Dendritic cell treated with granulocyte-macrophage colony-stimulating factor and Interleukin-4, amounts not matched to agents 40 ng/mL and 50 ng/mL, for 4 days (primary cell): ENCODE measurements around the gene DUOX1.

Source experiments
- H3K27ac Mint-ChIP-seq: one replicate; pipeline ENCODE4 v1.8.0; 2022; ENCODE audit warnings: mild to moderate bottlenecking, mixed read lengths
- H3K27me3 Mint-ChIP-seq: one replicate; pipeline ENCODE4 v1.8.0; 2022; ENCODE audit warnings: mild to moderate bottlenecking, mixed read lengths
- H3K36me3 Mint-ChIP-seq: one replicate; pipeline ENCODE4 v1.8.0; 2022; ENCODE audit warnings: low read depth, mixed read lengths
- H3K4me1 Mint-ChIP-seq: one replicate; pipeline ENCODE4 v1.8.0; 2022; ENCODE audit warnings: low read depth, mixed read lengths
- H3K4me3 Mint-ChIP-seq: one replicate; pipeline ENCODE4 v1.8.0; 2022; ENCODE audit warnings: mild to moderate bottlenecking, moderate library complexity, mixed read lengths
- H3K9me3 Mint-ChIP-seq: one replicate; pipeline ENCODE4 v1.8.0; 2022; ENCODE audit warnings: mixed read lengths
- intact Hi-C: fragments of 100-400 bp; cut with micrococcal nuclease; formaldehyde crosslinking; loops from one replicate; pipeline ENCODE4 v1.15.0; 2022

DUOX1 gene

GRCh38 chr15:45167631-45168205, 37.9 kb downstream of the DUOX1 start:
- Mint-ChIP-seq H3K4me3 (peak overlapping the region; percentile 57), H3K27me3 (peaks cover under 1% of the 10 kb centered on the region)

GRCh38 chr15:45168286-45168685, 38.5 kb downstream of the DUOX1 start:
- Mint-ChIP-seq H3K27ac (peak overlapping the region; percentile 85), H3K4me3 (no peak overlapping the region), H3K27me3 (peaks cover 1% of the 10 kb centered on the region), H3K9me3 (no peaks in the 10 kb centered on the region), H3K36me3 (peaks cover 25% of the 10 kb centered on the region), H3K4me1 (peaks cover 51% of the 10 kb centered on the region)
- intact Hi-C loops = no loop called here

More at GRCh38 chr15:45167631-45168205, 37.9 kb downstream of the DUOX1 start:
- Mint-ChIP-seq H3K27ac (peak overlapping the region; percentile 85), H3K4me1 (peaks cover 57% of the 10 kb centered on the region), H3K36me3 (peaks cover 24% of the 10 kb centered on the region), H3K9me3 (no peaks in the 10 kb centered on the region)
- intact Hi-C loops = loop anchor here (1.0 to 2.0 kb wide), 2 partner anchors 31 to 235 kb away; a partner anchor contains a TSS

- Mint-ChIP-seq H3K36me3 (peaks cover 23% of the 10 kb centered on the region), H3K4me3 (no peak overlapping the region), H3K4me1 (peaks cover 45% of the 10 kb centered on the region), H3K9me3 (no peaks in the 10 kb centered on the region), H3K27me3 (peaks cover 1% of the 10 kb centered on the region), H3K27ac (peak overlapping the region; percentile 85)
- intact Hi-C loops = no loop called here
Observed at GRCh38 chr15:45168751-45169551, 39.2 kb downstream of the DUOX1 start.

GRCh38 chr15:45169608-45170480, 40.0 kb downstream of the DUOX1 start:
- intact Hi-C loops = no loop called here
- peak overlapping the region; percentile 85 for H3K27ac Mint-ChIP-seq
- H3K4me3 Mint-ChIP-seq = no peak overlapping the region
- H3K4me1 Mint-ChIP-seq = peaks cover 41% of the 10 kb centered on the region
- peaks cover 1% of the 10 kb centered on the region for H3K27me3 Mint-ChIP-seq
- peaks cover 20% of the 10 kb centered on the region for H3K36me3 Mint-ChIP-seq
- no peaks in the 10 kb centered on the region for H3K9me3 Mint-ChIP-seq

GRCh38 chr15:45171912-45172311, 42.1 kb downstream of the DUOX1 start:
- Mint-ChIP-seq H3K36me3 (peaks cover 29% of the 10 kb centered on the region), H3K4me1 (peaks cover 25% of the 10 kb centered on the region), H3K4me3 (no peak overlapping the region), H3K9me3 (no peaks in the 10 kb centered on the region), H3K27ac (no peak overlapping the region), H3K27me3 (peaks cover 1% of the 10 kb centered on the region)
- intact Hi-C loops = no loop called here

- Mint-ChIP-seq H3K36me3 (peaks cover 32% of the 10 kb centered on the region), H3K4me3 (no peak overlapping the region), H3K4me1 (peaks cover 25% of the 10 kb centered on the region), H3K27ac (no peak overlapping the region), H3K27me3 (peaks cover 1% of the 10 kb centered on the region), H3K9me3 (no peaks in the 10 kb centered on the region)
- intact Hi-C loops = no loop called here
Observed at GRCh38 chr15:45174069-45174468, 44.3 kb downstream of the DUOX1 start.

- Mint-ChIP-seq H3K36me3 (peaks cover 32% of the 10 kb centered on the region), H3K9me3 (no peaks in the 10 kb centered on the region), H3K27ac (no peak overlapping the region), H3K27me3 (peaks cover 1% of the 10 kb centered on the region), H3K4me1 (peaks cover 24% of the 10 kb centered on the region), H3K4me3 (no peak overlapping the region)
- intact Hi-C loops = no loop called here
Observed at GRCh38 chr15:45174577-45174976, 44.8 kb downstream of the DUOX1 start.

GRCh38 chr15:45177285-45177684, 47.5 kb downstream of the DUOX1 start:
- peaks cover 32% of the 10 kb centered on the region for H3K36me3 Mint-ChIP-seq
- peaks cover 3% of the 10 kb centered on the region for H3K27me3 Mint-ChIP-seq
- H3K27ac Mint-ChIP-seq = no peak overlapping the region
- intact Hi-C loops = no loop called here
- H3K4me1 Mint-ChIP-seq = peaks cover 45% of the 10 kb centered on the region
- H3K4me3 Mint-ChIP-seq = no peak overlapping the region
- no peaks in the 10 kb centered on the region for H3K9me3 Mint-ChIP-seq

GRCh38 chr15:45179221-45179985, 49.6 kb downstream of the DUOX1 start:
- Mint-ChIP-seq H3K27ac (no peak overlapping the region), H3K4me1 (peaks cover 52% of the 10 kb centered on the region), H3K9me3 (no peaks in the 10 kb centered on the region), H3K36me3 (peaks cover 26% of the 10 kb centered on the region), H3K4me3 (no peak overlapping the region), H3K27me3 (peaks cover 2% of the 10 kb centered on the region)
- intact Hi-C loops = no loop called here

- Mint-ChIP-seq H3K4me1 (peaks cover 58% of the 10 kb centered on the region), H3K9me3 (no peaks in the 10 kb centered on the region), H3K27ac (no peak overlapping the region), H3K27me3 (peaks cover 2% of the 10 kb centered on the region), H3K36me3 (peaks cover 22% of the 10 kb centered on the region), H3K4me3 (no peak overlapping the region)
- intact Hi-C loops = no loop called here
Observed at GRCh38 chr15:45180201-45180600, 50.4 kb downstream of the DUOX1 start.

GRCh38 chr15:45180648-45181436, 51.0 kb downstream of the DUOX1 start:
- intact Hi-C loops = no loop called here
- no peak overlapping the region for H3K4me3 Mint-ChIP-seq
- H3K27me3 Mint-ChIP-seq = peaks cover 2% of the 10 kb centered on the region
- H3K27ac Mint-ChIP-seq = no peak overlapping the region
- no peaks in the 10 kb centered on the region for H3K9me3 Mint-ChIP-seq
- H3K36me3 Mint-ChIP-seq = peaks cover 18% of the 10 kb centered on the region
- peaks cover 64% of the 10 kb centered on the region for H3K4me1 Mint-ChIP-seq

- H3K27me3 Mint-ChIP-seq = peaks cover 10% of the 10 kb centered on the region
- H3K4me3 Mint-ChIP-seq = no peak overlapping the region
- peaks cover 67% of the 10 kb centered on the region for H3K4me1 Mint-ChIP-seq
- intact Hi-C loops = no loop called here
- H3K27ac Mint-ChIP-seq = no peak overlapping the region
- H3K9me3 Mint-ChIP-seq = no peaks in the 10 kb centered on the region
- peaks cover 10% of the 10 kb centered on the region for H3K36me3 Mint-ChIP-seq
Observed at GRCh38 chr15:45181491-45182285, 51.9 kb downstream of the DUOX1 start.
